Measurements from ENCODE around the gene ARHGAP29. TPM values are rescaled to one million over a fixed set of nuclear protein-coding genes. Genes with fewer than 3 reads are reported as not detected.

Gene ARHGAP29
- total and polyA plus RNA-seq, 2 of the 8 experiments (the other 6 are each of a cell fraction or from before 2014, with no cell fraction given), result 0.57 to 3.2 TPM

DNA sequence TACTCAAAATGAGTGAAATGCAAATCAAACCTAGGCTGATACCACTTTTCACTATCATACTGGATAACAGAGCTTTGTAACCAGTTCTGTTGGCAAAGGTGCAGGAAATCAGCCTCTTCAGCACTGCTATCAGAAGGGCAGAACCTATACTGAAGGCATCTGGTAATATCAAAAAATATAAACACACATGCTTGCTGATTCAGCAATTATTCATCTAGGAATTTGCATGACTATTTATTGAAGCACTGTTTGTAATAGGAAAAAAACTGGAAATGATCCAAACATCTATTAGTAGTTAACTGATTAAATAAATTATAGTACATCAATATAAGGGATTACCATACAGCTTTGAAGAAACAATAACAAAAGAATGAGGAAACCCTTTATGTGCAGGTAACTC lies 21.4 kb downstream of the ARHGAP29 start (continued):
- TF ChIP-seq SAP30 (IDR thresholded peaks at IDR 0.05; ENCODE audit: insufficient read depth, insufficient replicate concordance, low read length), result no peak
